Amygdala (tissue), 56 donors: ENCODE results near the gene NR2E1.

Experiments
- DNase-seq, 56 donors: peaks; one replicate each; lab custom pipeline; 2025; lab: John Stamatoyannopoulos, UW

Gene NR2E1

DNA sequence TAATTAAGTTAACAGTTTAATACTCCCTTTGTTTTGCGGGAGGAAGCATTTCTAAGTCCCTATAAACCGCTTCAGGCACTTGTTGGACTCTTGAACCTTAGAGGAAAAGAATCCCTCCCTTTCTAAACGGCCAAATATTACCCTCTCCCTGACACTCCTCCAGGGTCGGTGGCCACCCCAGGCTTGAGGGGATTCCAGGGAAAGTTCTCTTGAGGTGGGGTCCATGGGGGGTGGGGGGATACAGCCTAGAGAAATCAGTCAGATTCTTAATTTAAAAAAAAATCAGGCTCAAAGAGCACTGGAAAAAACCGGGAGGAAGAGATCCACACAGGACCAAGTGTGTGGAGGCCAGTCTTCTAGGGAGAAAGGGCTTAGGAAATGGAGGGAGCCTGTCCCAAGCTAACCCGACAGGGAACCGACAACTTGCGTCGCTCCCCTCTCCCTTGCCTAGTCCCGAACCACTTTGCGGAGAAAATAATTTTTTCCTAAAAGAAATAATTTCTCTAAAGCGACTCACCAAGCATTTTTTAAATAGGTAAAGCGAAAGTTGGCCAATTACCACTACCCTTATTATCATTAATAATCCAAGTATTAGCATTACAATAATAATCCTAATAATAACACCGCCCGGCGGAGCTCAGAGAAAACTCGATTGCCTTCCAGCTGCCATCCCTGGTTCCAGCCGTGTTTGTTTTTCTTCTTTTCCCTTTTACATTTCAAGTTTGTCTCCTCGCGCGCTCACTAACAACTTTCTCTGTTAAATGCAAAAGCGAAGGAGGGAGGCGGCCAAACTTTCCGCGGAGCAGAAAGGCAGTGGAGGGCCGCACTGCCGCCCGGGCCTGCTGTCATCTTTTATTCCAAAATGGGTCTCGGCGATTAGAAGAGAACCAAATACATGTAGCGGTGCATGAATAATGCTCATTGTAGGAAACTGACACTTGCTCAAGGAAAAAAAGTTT lies 4.8 kb downstream of the NR2E1 start:
- DNase-seq, result peak in 1 of 56 donors; percentile 14

DNA sequence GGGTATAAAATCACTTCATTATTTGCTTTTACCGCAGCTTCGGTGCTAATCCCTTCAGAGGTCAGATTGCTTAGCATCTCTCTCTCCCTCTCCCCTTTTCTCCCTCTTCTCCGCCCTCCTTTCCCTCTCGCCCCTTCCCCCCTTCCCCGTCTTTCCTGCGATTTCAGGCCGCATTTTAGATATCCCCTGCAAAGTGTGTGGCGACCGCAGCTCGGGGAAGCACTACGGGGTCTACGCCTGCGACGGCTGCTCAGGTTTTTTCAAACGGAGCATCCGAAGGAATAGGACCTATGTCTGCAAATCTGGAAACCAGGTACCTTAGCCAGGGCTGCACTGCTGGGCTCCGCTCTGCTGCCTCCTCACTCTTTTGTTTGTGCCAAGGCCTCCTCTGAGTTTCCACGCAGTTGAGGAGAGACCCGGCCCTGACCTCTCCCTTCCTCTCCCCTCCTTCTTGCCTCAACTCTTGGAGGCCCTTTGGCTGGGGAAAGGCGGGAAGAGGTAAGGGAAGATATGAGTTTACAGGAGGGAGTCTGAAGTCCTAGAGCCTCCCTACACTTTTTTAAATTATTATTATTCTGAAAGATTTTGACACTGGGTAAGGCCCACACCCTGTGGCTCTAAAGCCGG lies 5.6 kb downstream of the NR2E1 start:
- DNase-seq, result no peak

DNA sequence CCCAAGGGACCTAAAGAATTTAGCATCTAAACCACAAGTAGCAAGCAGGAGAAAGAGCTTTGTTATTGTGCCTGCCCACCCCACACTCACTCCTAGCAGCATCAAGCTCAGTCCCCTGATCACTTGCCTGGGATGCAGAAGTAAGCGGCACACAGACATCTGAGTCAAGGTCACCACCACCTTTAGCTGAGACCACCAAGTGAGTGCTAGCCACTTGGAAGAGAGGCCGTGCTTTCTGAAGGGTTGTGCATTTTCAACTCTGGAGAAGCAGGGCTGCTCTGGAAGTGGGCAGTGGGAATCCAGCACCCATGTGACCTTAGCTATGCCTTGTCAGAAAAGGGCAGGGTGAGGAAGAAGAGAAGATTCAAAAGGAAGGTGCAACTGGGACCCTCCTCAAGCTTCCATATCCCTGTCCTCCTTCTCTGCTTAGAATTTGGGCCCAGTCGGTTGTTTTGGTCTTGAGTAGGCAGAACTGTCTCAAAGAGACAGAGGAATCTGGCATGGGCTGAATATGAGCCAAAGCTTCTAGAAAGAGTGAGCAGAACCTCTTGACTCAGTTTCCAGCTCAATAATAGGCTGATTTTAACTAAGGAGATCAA lies 6.2 kb downstream of the NR2E1 start:
- DNase-seq, result no peak

DNA sequence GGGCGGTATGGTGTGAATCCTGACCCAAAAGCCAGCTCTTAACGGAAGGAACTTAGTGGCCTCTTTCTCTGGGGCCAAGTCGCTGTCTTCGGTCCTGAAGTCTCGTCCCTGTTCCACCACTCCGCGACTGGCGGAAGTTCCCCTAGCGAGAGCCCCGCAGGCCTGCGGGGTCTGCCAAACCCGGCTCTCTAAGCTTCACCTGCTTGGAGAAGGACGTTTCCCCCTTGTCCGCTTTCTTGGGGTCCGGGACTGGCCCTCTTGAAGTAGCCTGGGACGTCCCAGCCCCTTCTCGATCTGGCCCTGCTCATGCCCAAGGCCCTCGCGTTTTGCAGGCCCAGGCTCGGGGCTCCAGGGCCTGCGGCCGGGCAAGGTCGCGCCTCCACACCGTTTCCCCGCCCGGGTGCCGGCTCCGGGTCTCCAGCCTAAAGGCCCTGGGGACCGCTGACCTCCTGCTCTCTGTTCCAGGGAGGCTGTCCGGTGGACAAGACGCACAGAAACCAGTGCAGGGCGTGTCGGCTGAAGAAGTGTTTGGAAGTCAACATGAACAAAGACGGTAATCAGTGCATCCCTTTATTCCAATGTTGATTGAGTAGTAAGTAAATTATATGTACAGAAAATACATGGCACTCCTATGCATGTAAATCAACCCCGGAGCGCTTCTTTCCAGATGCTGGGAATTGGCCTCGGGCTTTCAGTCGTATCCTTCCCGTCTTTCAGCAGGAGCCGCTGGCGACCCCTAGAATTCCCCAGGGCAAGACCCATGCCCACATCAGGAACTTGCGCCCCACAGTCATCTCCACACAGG lies 8.8 kb downstream of the NR2E1 start:
- DNase-seq, result no peak

DNA sequence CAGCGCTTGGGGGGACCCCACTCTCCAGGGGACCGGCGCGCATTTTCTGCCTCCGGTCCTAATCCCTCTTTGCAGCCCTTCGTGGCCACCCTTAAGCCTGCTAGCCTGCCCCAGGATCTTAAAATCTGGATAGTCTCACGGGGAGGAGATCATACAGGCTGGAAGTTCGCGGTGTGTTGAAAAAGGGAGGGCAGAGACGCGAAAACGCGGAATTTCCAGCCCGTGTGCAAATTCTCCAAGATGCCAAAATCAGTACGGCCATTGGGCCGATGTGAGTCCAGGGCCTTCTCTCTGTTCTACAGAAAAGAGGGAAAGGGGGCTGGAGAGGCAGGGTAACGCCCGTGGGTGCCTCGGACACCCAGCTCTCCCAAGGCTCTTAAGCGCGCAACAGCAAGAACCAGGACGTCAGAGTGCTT lies 9.4 kb downstream of the NR2E1 start:
- DNase-seq, result no peak

DNA sequence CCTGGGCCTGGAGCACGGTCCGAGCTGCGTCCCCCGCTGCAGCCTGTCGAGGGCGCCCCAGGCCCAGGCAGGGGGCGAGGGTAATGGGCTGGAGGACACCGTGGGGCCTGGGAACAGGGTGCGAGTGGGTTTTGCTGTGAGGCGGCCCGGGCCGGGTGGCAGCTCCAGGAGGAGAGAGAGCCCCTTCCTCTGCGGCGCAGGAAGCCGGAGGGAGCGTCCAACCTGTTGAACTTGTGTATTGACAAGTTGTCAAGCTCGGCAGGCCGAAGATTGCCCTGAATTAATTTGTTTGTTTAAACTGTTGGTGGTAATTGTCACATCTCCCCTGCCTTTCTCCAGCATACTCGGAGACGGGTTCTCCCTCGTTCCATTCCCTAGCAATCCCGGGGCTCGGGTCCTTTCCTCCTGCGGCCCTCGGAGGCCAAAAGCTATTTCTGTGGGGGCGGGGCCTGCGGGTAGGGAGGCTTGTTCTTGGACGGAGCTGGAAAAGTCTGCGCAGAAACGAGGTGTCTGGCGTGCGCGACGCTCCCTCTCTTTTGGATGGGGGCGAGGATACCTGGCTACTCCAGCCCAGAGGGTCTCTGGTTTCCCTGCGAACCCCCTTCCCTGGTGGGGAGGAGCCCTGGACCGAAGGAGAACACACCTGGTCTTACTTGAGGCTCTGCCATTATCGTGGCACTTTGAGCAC lies 9.9 kb downstream of the NR2E1 start:
- DNase-seq, result no peak

DNA sequence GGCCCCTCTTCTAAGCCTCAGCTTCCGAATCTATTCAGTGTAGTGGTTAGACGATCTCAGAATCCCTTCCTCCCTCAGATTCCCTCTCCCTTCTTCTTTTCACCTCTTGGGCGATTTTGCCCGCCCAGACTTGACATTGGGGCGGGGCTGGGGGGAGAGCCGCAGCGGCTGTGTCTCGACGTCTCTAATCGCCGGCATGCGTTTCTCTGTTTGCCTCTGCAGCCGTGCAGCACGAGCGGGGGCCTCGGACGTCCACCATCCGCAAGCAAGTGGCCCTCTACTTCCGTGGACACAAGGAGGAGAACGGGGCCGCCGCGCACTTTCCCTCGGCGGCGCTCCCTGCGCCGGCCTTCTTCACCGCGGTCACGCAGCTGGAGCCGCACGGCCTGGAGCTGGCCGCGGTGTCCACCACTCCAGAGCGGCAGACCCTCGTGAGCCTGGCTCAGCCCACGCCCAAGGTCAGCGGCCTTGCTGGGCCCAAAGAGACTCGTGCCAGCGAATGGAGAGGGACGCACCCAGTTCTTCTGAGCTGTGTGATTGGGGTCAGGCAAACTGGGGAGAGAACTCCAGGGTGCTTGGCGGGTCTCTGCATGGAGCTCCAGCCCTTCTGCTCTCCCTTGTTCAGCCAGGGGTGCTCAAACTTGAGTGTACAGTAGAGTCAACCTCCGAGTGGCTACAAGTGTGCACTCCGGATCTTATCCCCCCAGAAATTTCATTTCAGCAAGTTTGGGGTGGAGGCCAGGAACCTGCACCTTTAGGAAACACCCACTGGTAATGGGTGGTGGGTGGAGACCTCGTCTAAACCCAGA lies 10.7 kb downstream of the NR2E1 start:
- no peak for DNase-seq

DNA sequence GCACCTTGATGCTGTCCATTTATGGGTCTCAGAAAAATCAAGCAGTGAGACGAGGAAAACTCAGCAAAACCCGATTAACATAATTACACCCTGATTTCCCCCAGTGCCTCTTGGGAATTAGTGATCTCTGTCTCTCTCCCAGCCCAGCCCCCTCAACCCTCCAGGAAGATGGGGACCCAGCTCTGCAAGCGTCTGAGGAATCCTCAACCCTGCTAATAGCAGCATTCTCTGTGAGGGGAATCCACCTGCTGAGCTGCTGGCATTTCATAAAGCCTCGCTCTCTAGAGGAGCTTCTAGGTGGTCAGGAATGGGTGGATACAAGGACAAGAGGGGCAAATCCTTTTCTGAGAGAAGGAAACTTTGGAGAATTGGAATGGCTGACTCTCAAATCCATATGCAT lies 13.9 kb downstream of the NR2E1 start:
- DNase-seq, result no peak

DNA sequence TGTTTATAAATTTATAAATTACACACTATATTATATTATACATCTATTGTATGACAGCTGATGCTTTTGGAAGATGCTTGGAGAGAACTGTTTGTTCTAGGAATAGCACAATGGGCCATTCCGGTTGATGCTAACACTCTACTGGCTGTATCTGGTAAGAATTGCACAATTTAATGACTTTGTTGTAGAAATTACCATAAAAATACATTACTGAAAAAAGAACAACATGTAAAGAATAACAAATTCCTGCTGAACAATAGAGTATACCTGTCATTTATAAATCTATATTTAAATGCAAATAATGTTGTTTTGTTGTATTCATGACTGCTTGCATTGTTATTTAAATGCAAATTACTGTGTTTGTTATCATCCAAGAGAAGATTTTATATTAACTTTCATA lies 14.4 kb downstream of the NR2E1 start:
- DNase-seq, result no peak

DNA sequence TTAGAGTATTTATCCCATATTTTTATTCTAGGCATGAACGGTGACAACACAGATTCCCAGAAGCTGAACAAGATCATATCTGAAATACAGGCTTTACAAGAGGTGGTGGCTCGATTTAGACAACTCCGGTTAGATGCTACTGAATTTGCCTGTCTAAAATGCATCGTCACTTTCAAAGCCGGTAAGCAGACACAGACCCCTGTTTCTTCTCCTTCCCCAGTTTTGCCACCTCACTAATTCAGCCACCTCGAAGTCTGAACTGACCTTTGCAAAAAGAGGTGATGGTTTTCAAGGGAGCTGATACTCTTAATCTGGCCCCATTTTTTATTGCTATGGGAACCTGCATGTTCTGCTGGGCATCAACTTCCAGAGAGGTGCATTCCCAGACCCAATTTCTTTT lies 15.0 kb downstream of the NR2E1 start:
- no peak for DNase-seq

DNA sequence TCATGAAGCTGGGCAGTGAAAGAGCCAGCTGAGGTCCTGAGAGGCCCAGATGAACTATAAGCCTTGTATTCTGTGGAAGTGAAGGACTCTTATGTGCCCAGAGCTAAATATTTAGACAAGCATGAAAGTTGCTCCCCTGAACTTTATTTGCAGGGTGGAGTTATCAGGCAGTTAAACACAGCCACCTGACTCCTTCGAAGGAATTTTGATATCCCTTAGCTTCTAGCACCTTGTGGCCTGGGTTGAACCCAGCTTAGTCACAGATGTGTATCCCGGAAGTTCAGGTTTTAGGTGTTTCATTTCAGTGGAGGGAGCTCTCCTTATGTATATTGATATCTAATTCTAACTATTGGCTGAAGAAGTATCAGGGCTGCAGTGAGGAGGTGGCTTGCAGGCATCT lies 20.4 kb downstream of the NR2E1 start:
- no peak for DNase-seq

DNA sequence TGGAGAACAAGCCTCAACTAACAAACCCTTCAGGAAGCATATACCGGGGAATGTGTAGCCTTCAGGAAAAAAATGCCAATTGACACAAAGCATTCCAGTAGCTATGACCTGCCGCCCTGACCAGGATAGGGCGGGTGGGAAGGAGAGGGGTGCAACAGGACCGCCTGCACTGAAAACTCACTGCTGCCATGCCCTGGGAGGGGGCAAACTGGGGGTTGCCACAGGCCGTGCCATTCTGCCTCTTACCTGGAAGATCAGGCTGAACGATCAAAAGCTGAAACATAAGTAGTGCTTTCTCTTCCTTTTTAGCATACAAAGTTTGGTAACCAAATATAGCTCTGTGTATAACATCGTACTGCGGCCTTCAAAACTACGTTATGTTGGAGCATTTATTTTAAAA lies 21.7 kb downstream of the NR2E1 start:
- no peak for DNase-seq

DNA sequence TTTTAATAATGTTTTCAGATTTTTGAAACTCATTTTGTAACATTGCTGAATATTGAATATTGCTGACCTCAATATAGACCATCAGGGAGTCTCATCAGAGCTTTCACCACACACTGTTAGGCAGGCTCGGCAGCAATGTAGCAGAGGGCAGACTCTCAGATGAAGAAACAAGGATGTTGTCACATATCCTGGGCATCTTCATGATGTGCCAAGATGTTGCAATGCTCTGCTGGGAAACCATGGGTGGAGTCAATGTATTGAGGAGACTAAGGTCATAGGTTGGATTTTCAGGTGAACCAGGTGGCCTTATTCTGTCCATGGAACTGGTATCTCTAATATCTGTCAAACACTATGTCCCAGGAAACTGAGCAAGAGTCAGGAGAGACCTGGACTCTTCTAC lies 27.3 kb downstream of the NR2E1 start:
- DNase-seq, result no peak

DNA sequence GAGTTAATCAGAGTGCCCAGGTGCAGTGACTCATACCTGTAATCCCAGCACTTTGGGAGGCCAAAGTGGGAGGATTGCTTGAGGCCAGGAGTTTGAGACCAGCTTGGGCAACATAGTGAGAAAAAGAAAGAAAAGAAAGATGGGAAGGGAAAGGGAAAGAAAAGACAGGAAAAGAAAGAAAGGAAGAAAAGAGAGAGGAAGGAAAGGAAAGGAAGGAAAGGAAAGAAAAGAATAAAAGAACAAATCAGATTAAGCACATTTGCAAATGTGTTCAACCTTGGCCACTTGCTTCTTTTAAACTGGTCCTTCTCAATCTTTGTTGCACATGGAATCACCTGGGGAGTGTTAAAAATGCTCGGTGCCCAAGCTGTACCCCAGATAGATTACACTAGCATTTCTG lies 28.0 kb downstream of the NR2E1 start:
- no peak for DNase-seq

DNA sequence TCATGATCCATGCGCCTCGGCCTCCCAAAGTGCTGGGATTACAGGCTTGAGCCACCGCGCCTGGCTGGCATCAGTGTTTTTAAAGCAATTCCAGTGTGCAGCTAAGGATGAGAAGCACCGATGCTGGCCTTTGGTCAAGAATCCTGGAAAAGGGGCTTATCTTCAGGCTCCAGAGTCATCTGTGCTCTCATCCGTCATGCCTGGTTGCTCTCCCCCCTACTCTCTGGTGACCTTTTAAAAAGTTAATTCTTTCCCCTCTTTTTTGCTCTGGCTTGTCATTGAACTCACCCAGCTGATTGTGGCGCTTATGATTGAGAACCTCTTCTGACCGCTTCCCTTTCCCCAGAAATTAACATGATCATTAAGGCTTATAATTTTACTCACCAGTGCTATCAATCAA lies 28.7 kb downstream of the NR2E1 start:
- DNase-seq, result no peak

DNA sequence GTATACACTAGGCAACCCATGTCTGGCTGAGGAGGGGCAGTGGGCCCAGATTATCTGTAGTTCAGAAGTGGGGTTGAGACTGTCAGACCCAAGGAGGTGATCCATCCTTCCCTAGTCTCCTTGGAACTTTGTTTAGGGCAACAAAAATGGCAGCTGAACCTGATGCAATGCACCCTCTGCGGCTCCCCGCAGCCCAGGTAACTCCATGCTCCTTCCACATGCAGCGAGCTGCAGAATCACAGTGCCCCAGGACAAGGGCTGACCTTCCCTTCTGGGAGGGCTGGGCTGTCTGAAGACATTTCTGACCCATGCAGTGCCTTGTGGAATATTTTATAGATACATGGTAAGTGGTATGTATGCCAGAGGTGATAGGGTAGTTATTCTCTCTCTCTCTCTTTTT lies 29.4 kb downstream of the NR2E1 start:
- no peak for DNase-seq

DNA sequence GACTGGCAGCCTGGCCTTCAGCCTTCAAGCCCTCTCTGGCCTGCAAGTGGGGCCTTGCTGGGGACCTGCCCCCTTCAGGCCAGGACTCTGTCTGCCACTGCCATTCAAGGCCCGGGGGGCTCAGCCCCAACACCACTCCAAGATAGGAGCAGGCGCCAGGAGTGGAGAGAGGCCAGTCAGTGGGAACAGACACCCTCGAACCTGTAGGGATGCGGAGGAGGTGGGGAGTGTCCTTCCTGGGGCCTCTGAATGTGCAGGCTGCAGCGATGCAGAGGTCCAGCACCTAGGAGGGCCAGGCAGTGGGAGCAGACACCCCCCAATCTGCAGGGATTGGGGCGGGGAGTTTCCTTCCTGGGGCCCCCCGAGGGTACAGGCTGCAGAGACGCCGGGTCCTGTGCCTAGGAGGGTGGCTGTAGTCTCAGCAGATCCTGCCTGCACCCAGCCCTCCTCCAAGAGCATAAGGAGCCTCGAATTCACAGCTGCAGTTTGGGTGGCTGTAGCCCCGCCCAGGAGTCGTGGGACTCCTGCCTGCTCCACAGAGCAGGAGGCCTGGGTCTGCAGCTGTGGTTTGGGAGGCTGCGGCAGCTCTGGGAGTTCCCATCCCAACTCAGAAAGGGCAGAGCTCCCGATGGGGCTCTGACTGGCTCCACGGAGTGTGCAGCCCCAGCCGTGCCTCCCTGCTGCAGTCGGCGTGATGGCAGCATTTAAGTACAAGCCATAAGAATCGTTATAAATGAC lies 33.1 kb downstream of the NR2E1 start:
- DNase-seq, result no peak

DNA sequence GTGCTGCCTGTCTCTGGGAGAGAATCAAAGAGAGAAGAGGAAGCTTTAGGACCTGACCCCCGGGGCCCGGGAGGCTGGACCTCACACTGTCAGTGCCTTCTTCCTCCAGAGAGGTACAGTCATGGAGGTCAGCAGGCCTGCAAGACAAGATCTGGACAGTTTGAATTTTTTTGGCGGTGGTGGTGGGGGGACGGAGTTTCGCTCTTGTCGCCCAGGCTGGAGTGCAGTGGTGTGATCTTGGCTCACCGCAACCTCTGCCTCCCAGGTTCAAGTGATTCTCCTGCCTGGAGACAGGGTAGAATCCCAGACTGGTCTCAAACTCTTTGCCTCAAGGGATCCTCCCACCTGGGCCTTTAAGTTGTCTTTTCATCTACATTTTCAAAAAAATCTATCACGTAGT lies 34.4 kb downstream of the NR2E1 start:
- no peak for DNase-seq

DNA sequence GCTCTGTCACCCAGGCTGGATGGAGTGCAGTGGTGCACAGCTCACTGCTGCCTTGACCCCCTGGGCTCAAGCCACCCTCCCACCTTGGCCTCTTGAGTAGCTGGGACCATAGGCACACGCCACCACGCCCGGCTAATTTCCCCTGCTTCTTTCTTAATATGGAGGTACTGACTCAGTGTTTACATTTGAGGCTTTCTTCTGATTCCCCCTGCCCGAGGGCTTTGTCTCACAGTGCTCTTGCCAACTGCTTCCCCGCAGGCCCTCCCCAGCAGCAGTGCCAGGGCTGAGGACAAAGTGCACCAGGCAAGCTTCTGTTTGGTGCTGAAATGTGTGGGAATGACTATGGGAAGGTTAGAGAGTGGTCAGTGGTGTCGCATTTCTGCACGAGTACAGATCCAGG lies 34.8 kb downstream of the NR2E1 start:
- no peak for DNase-seq
